ENCODE results near the gene CYP4F22. TPM values are rescaled to one million over a fixed set of nuclear protein-coding genes. Genes with fewer than 3 reads are reported as not detected.

CYP4F22 gene
- total and polyA plus RNA-seq, 12 donors: 0.11 to 0.34 TPM; not detected in 10

- H3K27me3 ChIP-seq: peaks cover 3% of the 10 kb centered on the region
- intact Hi-C loops (cut with DNase I): no loop called here
- no peak overlapping the region for H3K4me3 ChIP-seq
- no peak overlapping the region for H3K27ac ChIP-seq
- DNase-seq: no peak
- H3K4me1 ChIP-seq (replicated peaks in 1 of 2): no peaks in the 10 kb centered on the region
- no peak for TF ChIP-seq POLR2A (IDR thresholded peaks at IDR 0.05)
- TF ChIP-seq CTCF (IDR thresholded peaks at IDR 0.05): no peak
- 58 to 69% (median 62%) methylated on average over 6 of the region's 6 CpGs for WGBS, 4 donors
- H3K9me3 ChIP-seq (replicated peaks in 1 of 3): no peaks in the 10 kb centered on the region
- H3K36me3 ChIP-seq (replicated peaks in 1 of 2): no peaks in the 10 kb centered on the region
Measured at GRCh38 chr19:15534957-15535864, 26.9 kb downstream of the CYP4F22 start.

GRCh38 chr19:15536350-15536749 is 28.0 kb downstream of the CYP4F22 start:
- H3K36me3 ChIP-seq (replicated peaks in 1 of 2): no peaks in the 10 kb centered on the region
- DNase-seq: no peak
- intact Hi-C loops (cut with DNase I): no loop called here
- H3K27ac ChIP-seq: no peak overlapping the region
- H3K4me3 ChIP-seq: no peak overlapping the region
- H3K4me1 ChIP-seq (replicated peaks in 1 of 2): no peaks in the 10 kb centered on the region
- H3K27me3 ChIP-seq: peaks cover 3% of the 10 kb centered on the region
- TF ChIP-seq CTCF (IDR thresholded peaks at IDR 0.05): no peak
- TF ChIP-seq POLR2A (IDR thresholded peaks at IDR 0.05): no peak
- no peaks in the 10 kb centered on the region for H3K9me3 ChIP-seq (replicated peaks in 1 of 3)
- WGBS, 4 donors: 57 to 63% (median 61%) methylated on average over 4 of the region's 4 CpGs

- Histone ChIP-seq H3K27ac (no peak overlapping the region), H3K4me3 (no peak overlapping the region), H3K36me3 (replicated peaks in 1 of 2) (no peaks in the 10 kb centered on the region), H3K4me1 (replicated peaks in 1 of 2) (no peaks in the 10 kb centered on the region), H3K9me3 (replicated peaks in 1 of 3) (no peaks in the 10 kb centered on the region), H3K27me3 (peaks cover 3% of the 10 kb centered on the region)
- intact Hi-C loops (cut with DNase I): no loop called here
- no peak for DNase-seq
- 57 to 82% (median 66%) methylated on average over 1 of the region's 1 CpG for WGBS, 4 donors
- no peak for TF ChIP-seq POLR2A (IDR thresholded peaks at IDR 0.05)
- no peak for TF ChIP-seq CTCF (IDR thresholded peaks at IDR 0.05)
Measured at GRCh38 chr19:15538774-15539173, 30.4 kb downstream of the CYP4F22 start.

- intact Hi-C loops (cut with DNase I): loop anchor here in 1 of 2 donors (10.0 kb wide), 1 partner anchor 65 kb away; the partner anchor contains the start of gene PGLYRP2
- DNase-seq: no peak
- Histone ChIP-seq H3K27ac (no peak overlapping the region), H3K9me3 (replicated peaks in 1 of 3) (no peaks in the 10 kb centered on the region), H3K27me3 (peaks cover 3% of the 10 kb centered on the region), H3K4me3 (no peak overlapping the region), H3K36me3 (replicated peaks in 1 of 2) (no peaks in the 10 kb centered on the region), H3K4me1 (replicated peaks in 1 of 2) (no peaks in the 10 kb centered on the region)
- TF ChIP-seq POLR2A (IDR thresholded peaks at IDR 0.05): no peak
- no peak for TF ChIP-seq CTCF (IDR thresholded peaks at IDR 0.05)
Measured at GRCh38 chr19:15539638-15540037, 31.3 kb downstream of the CYP4F22 start.
